A549 (cell line): Measurements from ENCODE around the gene ZNF536. TPM values are rescaled to one million over a fixed set of nuclear protein-coding genes. Genes with fewer than 3 reads are reported as not detected.

Experiments
- ATAC-seq, 2 experiments: fragments of 200-7000 bp in 1 of 2; fragments of >200 bp in 1 of 2; cut with Nextera tagmentation in 1 of 2; cut with Tn5 transposase in 1 of 2; 3 replicates each; pipeline versions ENCODE4 v1.8.0 to v1.9.1; 2018 to 2020; ENCODE audit warnings: mild to moderate bottlenecking in 1 of 2, moderate library complexity in 1 of 2
- CTCF ChIA-PET: fragments of 300-600 bp; sonication (Branson Sonifier 250); formaldehyde crosslinking; extraction: SDS; loops from one replicate; lab custom pipeline; 2021; ENCODE audit warnings: antibody characterized with exemption, inconsistent platforms; lab: Yijun Ruan, JAX
- POLR2A ChIA-PET: fragments of 350-600 bp; formaldehyde crosslinking; extraction: SDS; loops from one replicate; lab custom pipeline; 2021; ENCODE audit warnings: antibody characterized with exemption, inconsistent platforms; lab: Yijun Ruan, JAX
- DNase-seq, 2 experiments: peaks; one replicate each; pipeline versions ENCODE4 v3.0.0 to v3.0.0-alpha.2; 2011 to 2016; ENCODE audit warnings: low read depth in 1 of 2, low spot score in 1 of 2
- FAIRE-seq: peaks from 2 replicates; lab custom pipeline; 2011; peaks lifted over from hg19 to GRCh38; lab: Jason Lieb, UNC
- H3K27ac ChIP-seq, 2 experiments: fragments of >200 bp; sonication (Bioruptor Twin); formaldehyde crosslinking; 3 replicates each; pipeline ENCODE4 v1.5.1; 2016 to 2017
- H3K4me1 ChIP-seq: fragments of >200 bp; sonication (Bioruptor Twin); formaldehyde crosslinking; 3 replicates; pipeline ENCODE4 v1.6.1; 2016
- H3K4me2 ChIP-seq: fragments of >200 bp; sonication (Bioruptor Twin); formaldehyde crosslinking; 3 replicates; pipeline ENCODE4 v1.6.1; 2016
- H3K4me3 ChIP-seq: fragments of >200 bp; sonication (Bioruptor Twin); formaldehyde crosslinking; 3 replicates; pipeline ENCODE4 v1.5.1; 2016
- H3K9me3 ChIP-seq: fragments of >200 bp; sonication (Bioruptor Twin); formaldehyde crosslinking; 3 replicates; pipeline ENCODE4 v1.6.1; 2016
- BCL3 ChIP-seq: fragments of >200 bp; sonication (Bioruptor Twin); formaldehyde crosslinking; IDR thresholded peaks from 3 replicates; pipeline ENCODE4 v1.6.1; 2016
- CBX2 ChIP-seq: fragments of 200-600 bp; sonication (generic); IDR thresholded peaks from 2 replicates; pipeline ENCODE4 v1.6.1; 2016; ENCODE audit warnings: low read depth, mild to moderate bottlenecking, borderline replicate concordance
- CEBPB ChIP-seq, 2 experiments: fragments of >200 bp in 1 of 2; sonication (Bioruptor Twin) in 1 of 2; formaldehyde crosslinking in 1 of 2; IDR thresholded peaks; 2 replicates each; pipeline ENCODE4 v1.6.1; 2012 to 2016
- E2F6 ChIP-seq: IDR thresholded peaks from 2 replicates; pipeline ENCODE4 v1.6.1; 2012; ENCODE audit warnings: low read depth, borderline replicate concordance
- EHMT2 ChIP-seq: fragments of 200-600 bp; sonication (generic); IDR thresholded peaks from 2 replicates; pipeline ENCODE4 v1.6.1; 2016; ENCODE audit warnings: antibody characterized with exemption, low read depth, mild to moderate bottlenecking, moderate library complexity
- ESRRA ChIP-seq: fragments of 150-350 bp; IDR thresholded peaks from 2 replicates; pipeline ENCODE4 v1.6.1; 2014; ENCODE audit warnings: mild to moderate bottlenecking, low read length, borderline replicate concordance
- FOSB ChIP-seq: fragments of 250-450 bp; sonication (Bioruptor Pico); IDR thresholded peaks from 2 replicates; pipeline ENCODE4 v1.5.0; 2020; ENCODE audit warnings: mild to moderate bottlenecking, moderate library complexity
- FOSL2 ChIP-seq, 2 experiments: fragments of 450-650 bp in 1 of 2; fragments of >200 bp in 1 of 2; sonication (Bioruptor Twin) in 1 of 2; formaldehyde crosslinking; IDR thresholded peaks; 2 replicates each; pipeline versions ENCODE4 v1.5.0 to v1.6.1; 2016 to 2020; ENCODE audit warnings: mild to moderate bottlenecking in 1 of 2, moderate library complexity in 1 of 2
- HES2 ChIP-seq: fragments of >200 bp; sonication (Bioruptor Twin); formaldehyde crosslinking; IDR thresholded peaks from 2 replicates; pipeline ENCODE4 v1.6.1; 2016
- HEYL ChIP-seq: fragments of 250-450 bp; sonication (Bioruptor Pico); IDR thresholded peaks from 2 replicates; pipeline ENCODE4 v1.8.0; 2021; ENCODE audit warnings: mild to moderate bottlenecking, moderate library complexity
- HOXB13 ChIP-seq: fragments of 250-450 bp; sonication (Bioruptor Pico); IDR thresholded peaks from 2 replicates; pipeline ENCODE4 v1.5.0; 2020; ENCODE audit warnings: low read depth, mild to moderate bottlenecking, moderate library complexity
- HOXB5 ChIP-seq: fragments of 250-450 bp; sonication (Bioruptor Pico); IDR thresholded peaks from 2 replicates; pipeline ENCODE4 v1.5.0; 2020; ENCODE audit warnings: mild to moderate bottlenecking, moderate library complexity
- JUNB ChIP-seq: fragments of >200 bp; sonication (Bioruptor Twin); formaldehyde crosslinking; IDR thresholded peaks from 2 replicates; pipeline ENCODE4 v1.6.1; 2016
- KDM1A ChIP-seq: fragments of 200-600 bp; sonication (generic); IDR thresholded peaks from 2 replicates; pipeline ENCODE4 v1.6.1; 2016; ENCODE audit warnings: low read depth, mild to moderate bottlenecking
- MAX ChIP-seq: IDR thresholded peaks from 2 replicates; pipeline ENCODE4 v1.6.1; 2012
- MYC ChIP-seq: IDR thresholded peaks from 2 replicates; pipeline ENCODE4 v1.6.1; 2012; ENCODE audit warnings: mild to moderate bottlenecking, inconsistent platforms, low read length, improper control_type of control experiment, borderline replicate concordance
- NPAS2 ChIP-seq: fragments of 250-450 bp; sonication (Bioruptor Pico); IDR thresholded peaks from 2 replicates; pipeline ENCODE4 v1.8.0; 2022; ENCODE audit warnings: mild to moderate bottlenecking, moderate library complexity, borderline replicate concordance
- PHF8 ChIP-seq: fragments of 200-600 bp; sonication (generic); IDR thresholded peaks from 2 replicates; pipeline ENCODE4 v1.6.1; 2016; ENCODE audit warnings: low read depth, mild to moderate bottlenecking, antibody characterized with exemption, moderate library complexity, borderline replicate concordance
- POLR2AphosphoS2 ChIP-seq: conservative IDR thresholded peaks from 2 replicates; pipeline ENCODE4 v1.6.1; 2012; ENCODE audit warnings: low read length, improper control_type of control experiment, inconsistent platforms
- RARB ChIP-seq: fragments of 250-450 bp; sonication (Bioruptor Pico); IDR thresholded peaks from 2 replicates; pipeline ENCODE4 v1.8.0; 2021; ENCODE audit warnings: mild to moderate bottlenecking, moderate library complexity
- RNF2 ChIP-seq: fragments of 200-600 bp; sonication (generic); IDR thresholded peaks from 2 replicates; pipeline ENCODE4 v1.6.1; 2016; ENCODE audit warnings: low read depth, mild to moderate bottlenecking, antibody characterized with exemption, moderate library complexity, borderline replicate concordance
- SREBF2 ChIP-seq: fragments of 450-650 bp; IDR thresholded peaks from 2 replicates; pipeline ENCODE4 v1.6.1; 2014; ENCODE audit warnings: mild to moderate bottlenecking, moderate library complexity
- TP53 ChIP-seq: fragments of 250-450 bp; sonication (Bioruptor Pico); IDR thresholded peaks from 2 replicates; pipeline ENCODE4 v1.5.0; 2021; ENCODE audit warnings: mild to moderate bottlenecking, moderate library complexity
- USF2 ChIP-seq: fragments of 450-650 bp; IDR thresholded peaks from 2 replicates; pipeline ENCODE4 v1.6.1; 2014; ENCODE audit warnings: antibody characterized with exemption
- ZFP36 ChIP-seq: fragments of 450-650 bp; IDR thresholded peaks from 2 replicates; pipeline ENCODE4 v1.6.1; 2014; ENCODE audit warnings: borderline replicate concordance; ENCODE audit not compliant: partially characterized antibody
- ZSCAN20 ChIP-seq: fragments of 250-450 bp; sonication (Bioruptor Pico); IDR thresholded peaks from 2 replicates; pipeline ENCODE4 v1.8.0; 2022; ENCODE audit warnings: mild to moderate bottlenecking, moderate library complexity
- WGBS: methylation state at CpG from one replicate; pipeline ENCODE4 v1.1.6; 2017; ENCODE audit errors: missing lambda C conversion rate; 5-methylcytosine and 5-hydroxymethylcytosine counted together
- polyA plus RNA-seq, 4 experiments: library from polyadenylated mRNA; depleted of rRNA in 3 of 4; stranded (reverse); fragments of >200 nt; fragmentation: RNase III in 1 of 4; extraction: RNeasy Plus Mini Kit Qiagen cat#74134 plus additional on column Dnase treatment in 1 of 4; gene quantifications; 2 replicates in 3 of 4; 3 replicates in 1 of 4; pipeline ENCODE4 v1.2.3, GENCODE V29; 2011 to 2017

The ZNF536 gene
- polyA plus RNA-seq, 2 of the 4 experiments (the other 2 are of a cell fraction): not detected

GRCh38 chr19:30513082-30513411 lies 140.9 kb downstream of the ZNF536 start:
- ChIA-PET POLR2A (no interaction called here), CTCF (interaction anchor here (0.7 to 2.5 kb wide), 2 partner anchors 11 kb away, joined by 3 to 6 read pairs; no protein-coding TSS in a partner anchor)
- WGBS: 12% methylated on average over 6 of the region's 6 CpGs
- 0 out of 2 replicates have a peak, but pooled peaks have one; percentile 18 for TF ChIP-seq USF2
- TF ChIP-seq RNF2: no peak
- no peak for TF ChIP-seq JUNB
- TF ChIP-seq HES2: no peak
- no peak for TF ChIP-seq POLR2AphosphoS2
- TF ChIP-seq MYC: no peak
- H3K4me1 ChIP-seq: no peaks in the 10 kb centered on the region
- H3K27ac ChIP-seq: no peak overlapping the region
- H3K4me2 ChIP-seq: no peak overlapping the region
- H3K9me3 ChIP-seq: no peaks in the 10 kb centered on the region
- ATAC-seq (no peak), FAIRE-seq (no peak), DNase-seq (no peak)
- H3K4me3 ChIP-seq: no peak overlapping the region

- DNase-seq: no peak
- CTCF ChIA-PET: no interaction called here
- no peak overlapping the region for H3K4me2 ChIP-seq
- H3K4me3 ChIP-seq: no peak overlapping the region
- POLR2A ChIA-PET: no interaction called here
- no peak for ATAC-seq
- no peak for TF ChIP-seq NPAS2 (CRISPR knock-in tag)
- TF ChIP-seq E2F6: no peak
- no peak for TF ChIP-seq HOXB5 (CRISPR knock-in tag)
- TF ChIP-seq HOXB13 (CRISPR knock-in tag): no peak
- no peak for TF ChIP-seq ZFP36
- no peak for TF ChIP-seq HES2
- H3K4me1 ChIP-seq: no peaks in the 10 kb centered on the region
- no peak overlapping the region for H3K27ac ChIP-seq
- no peak for FAIRE-seq
- H3K9me3 ChIP-seq: no peaks in the 10 kb centered on the region
- 21% methylated on average over 6 of the region's 6 CpGs for WGBS
These were observed 143.9 kb downstream of the ZNF536 start for GRCh38 chr19:30516111-30516510.

- Histone ChIP-seq H3K4me2 (no peak overlapping the region), H3K27ac (no peak overlapping the region), H3K4me1 (no peaks in the 10 kb centered on the region), H3K9me3 (no peaks in the 10 kb centered on the region), H3K4me3 (no peak overlapping the region)
- ChIA-PET CTCF (no interaction called here), POLR2A (no interaction called here)
- no peak for ATAC-seq
- DNase-seq: no peak
- no peak for FAIRE-seq
- no peak for TF ChIP-seq HEYL (CRISPR knock-in tag)
- no peak for TF ChIP-seq FOSB (CRISPR knock-in tag)
- no peak for TF ChIP-seq ZSCAN20 (CRISPR knock-in tag)
- TF ChIP-seq RNF2: no peak
- no peak for TF ChIP-seq RARB (CRISPR knock-in tag)
- TF ChIP-seq CBX2: no peak
- TF ChIP-seq EHMT2: no peak
- no peak for TF ChIP-seq PHF8
- no peak for TF ChIP-seq CEBPB (IDR thresholded peaks at IDR 0.05)
- TF ChIP-seq FOSL2 (IDR thresholded peaks at IDR 0.05): no peak
- TF ChIP-seq FOSL2 (CRISPR knock-in tag; IDR thresholded peaks at IDR 0.05): no peak
- TF ChIP-seq BCL3: no peak
- no peak for TF ChIP-seq TP53 (CRISPR knock-in tag)
- no peak for TF ChIP-seq SREBF2
- no peak for TF ChIP-seq ZFP36
- TF ChIP-seq KDM1A: no peak
- TF ChIP-seq MAX: no peak
- TF ChIP-seq HOXB5 (CRISPR knock-in tag): no peak
- no peak for TF ChIP-seq ESRRA
- WGBS: 45% methylated on average over 17 of the region's 17 CpGs
These were observed 144.3 kb downstream of the ZNF536 start for GRCh38 chr19:30516531-30516930.
